AG04449 (cell line): ENCODE data around the gene SVEP1.

Source experiments
- CTCF ChIA-PET: fragments of 350-600 bp; formaldehyde crosslinking; extraction: SDS; loops from one replicate; lab custom pipeline; 2021; ENCODE audit warnings: antibody characterized with exemption; lab: Yijun Ruan, JAX
- POLR2A ChIA-PET: fragments of 400-600, 350-600 bp; formaldehyde crosslinking; extraction: SDS; loops from one replicate; lab custom pipeline; 2020; ENCODE audit warnings: antibody characterized with exemption, inconsistent platforms; lab: Yijun Ruan, JAX
- DNase-seq: peaks from one replicate; pipeline ENCODE4 v3.0.0-alpha.2; 2010; ENCODE audit warnings: low read depth, low spot score
- H3K4me3 ChIP-seq: 2 replicates; pipeline ENCODE4 v1.5.1; 2011; ENCODE audit warnings: low read depth, mild to moderate bottlenecking, control low read depth, low read length
- CTCF ChIP-seq: IDR thresholded peaks from one replicate; pipeline ENCODE4 v1.5.1; 2011; ENCODE audit warnings: mild to moderate bottlenecking, moderate library complexity, low read length, control low read depth, inconsistent platforms; ENCODE audit not compliant: insufficient read depth; ENCODE audit errors: missing control alignments

SVEP1 gene

GRCh38 chr9:110334871-110335270, 244.7 kb downstream of the SVEP1 start:
- POLR2A ChIA-PET = no interaction called here
- no peak overlapping the region for H3K4me3 ChIP-seq
- no peak for DNase-seq
- CTCF ChIA-PET = no interaction called here
- no peak for TF ChIP-seq CTCF

- TF ChIP-seq CTCF = no peak
- ChIA-PET CTCF (no interaction called here), POLR2A (no interaction called here)
- no peak overlapping the region for H3K4me3 ChIP-seq
- DNase-seq = no peak
Observed at GRCh38 chr9:110334183-110334582, 245.4 kb downstream of the SVEP1 start.

- POLR2A ChIA-PET = no interaction called here
- DNase-seq = no peak
- CTCF ChIA-PET = no interaction called here
- TF ChIP-seq CTCF = no peak
- no peak overlapping the region for H3K4me3 ChIP-seq
Observed at GRCh38 chr9:110332766-110333165, 246.8 kb downstream of the SVEP1 start.

- ChIA-PET POLR2A (no interaction called here), CTCF (interaction anchor here (0.9 kb wide), 1 partner anchor 16 kb away, joined by 3 read pairs; no protein-coding TSS in a partner anchor)
- no peak overlapping the region for H3K4me3 ChIP-seq
- TF ChIP-seq CTCF = no peak
- DNase-seq = no peak
Observed at GRCh38 chr9:110330484-110331105, 248.9 kb downstream of the SVEP1 start.

- ChIA-PET CTCF (interaction anchor here (0.6 kb wide), 1 partner anchor 9 kb away, joined by 3 read pairs; no protein-coding TSS in a partner anchor), POLR2A (no interaction called here)
- H3K4me3 ChIP-seq = no peak overlapping the region
- TF ChIP-seq CTCF = no peak
- DNase-seq = no peak
Observed at GRCh38 chr9:110329639-110330230, 249.8 kb downstream of the SVEP1 start.

GRCh38 chr9:110328763-110329162, 250.8 kb downstream of the SVEP1 start:
- H3K4me3 ChIP-seq = no peak overlapping the region
- TF ChIP-seq CTCF = no peak
- ChIA-PET POLR2A (no interaction called here), CTCF (no interaction called here)
- DNase-seq = no peak
